Neutrophil (primary cell): ENCODE measurements around the gene PON3.

ENCODE experiments used
- H3K27ac ChIP-seq: fragments of 200-600 bp; sonication (generic); 2 replicates; pipeline ENCODE4 v1.5.1; 2016; ENCODE audit warnings: mild to moderate bottlenecking, moderate library complexity
- H3K27me3 ChIP-seq: fragments of 200-600 bp; sonication (generic); 2 replicates; pipeline ENCODE4 v1.6.0; 2016; ENCODE audit warnings: mild to moderate bottlenecking
- H3K36me3 ChIP-seq: fragments of 200-600 bp; sonication (generic); 2 replicates; pipeline ENCODE4 v1.5.1; 2017
- H3K4me1 ChIP-seq, 2 experiments: fragments of 200-600 bp in 1 of 2; sonication (generic) in 1 of 2; 1 replicate in 1 of 2; 2 replicates in 1 of 2; pipeline versions ENCODE4 v1.5.1 to v1.6.1; 2013 to 2016; ENCODE audit warnings: low read depth in 1 of 2, low read length in 1 of 2, mild to moderate bottlenecking in 1 of 2, moderate library complexity in 1 of 2; ENCODE audit not compliant: control insufficient read depth in 1 of 2, insufficient read depth in 1 of 2
- H3K4me3 ChIP-seq, 2 experiments: fragments of 200-600 bp in 1 of 2; sonication (generic) in 1 of 2; 1 replicate in 1 of 2; 2 replicates in 1 of 2; pipeline ENCODE4 v1.5.1; 2013 to 2016; ENCODE audit warnings: low read depth in 1 of 2, low read length in 1 of 2, mild to moderate bottlenecking in 1 of 2, moderate library complexity in 1 of 2
- H3K9me3 ChIP-seq: fragments of 200-600 bp; sonication (generic); 2 replicates; pipeline ENCODE4 v1.5.1; 2016
- CTCF ChIP-seq: fragments of 200-600 bp; sonication (generic); IDR thresholded peaks from 2 replicates; pipeline ENCODE4 v1.5.1; 2016; ENCODE audit warnings: antibody characterized with exemption

The PON3 gene

GRCh38 chr7:95411036-95411435 is 14.9 kb upstream of the PON3 start:
- Histone ChIP-seq H3K4me3 (no peak overlapping the region), H3K27me3 (no peaks in the 10 kb centered on the region), H3K9me3 (no peaks in the 10 kb centered on the region), H3K4me1 (no peaks in the 10 kb centered on the region), H3K27ac (no peak overlapping the region), H3K36me3 (no peaks in the 10 kb centered on the region)
- TF ChIP-seq CTCF = no peak

- no peaks in the 10 kb centered on the region for H3K27me3 ChIP-seq
- no peak overlapping the region for H3K4me3 ChIP-seq
- no peak for TF ChIP-seq CTCF
- no peaks in the 10 kb centered on the region for H3K36me3 ChIP-seq
- no peaks in the 10 kb centered on the region for H3K4me1 ChIP-seq
- H3K9me3 ChIP-seq = no peaks in the 10 kb centered on the region
- H3K27ac ChIP-seq = no peak overlapping the region
Observed at GRCh38 chr7:95407751-95408150, 11.6 kb upstream of the PON3 start.

GRCh38 chr7:95405800-95406199 is 9.6 kb upstream of the PON3 start:
- Histone ChIP-seq H3K36me3 (no peaks in the 10 kb centered on the region), H3K4me1 (no peaks in the 10 kb centered on the region), H3K27ac (no peak overlapping the region), H3K27me3 (no peaks in the 10 kb centered on the region), H3K9me3 (no peaks in the 10 kb centered on the region), H3K4me3 (no peak overlapping the region)
- TF ChIP-seq CTCF = no peak

- Histone ChIP-seq H3K9me3 (no peaks in the 10 kb centered on the region), H3K4me3 (no peak overlapping the region), H3K4me1 (no peaks in the 10 kb centered on the region), H3K27me3 (no peaks in the 10 kb centered on the region), H3K36me3 (no peaks in the 10 kb centered on the region), H3K27ac (no peak overlapping the region)
- no peak for TF ChIP-seq CTCF
Observed at GRCh38 chr7:95405208-95405607, 9.0 kb upstream of the PON3 start.

- H3K4me1 ChIP-seq = no peaks in the 10 kb centered on the region
- no peak overlapping the region for H3K27ac ChIP-seq
- no peak for TF ChIP-seq CTCF
Observed at GRCh38 chr7:95404316-95404865, 8.2 kb upstream of the PON3 start.

More at GRCh38 chr7:95404316-95404865, 8.2 kb upstream of the PON3 start:
- no peaks in the 10 kb centered on the region for H3K36me3 ChIP-seq
- H3K9me3 ChIP-seq = no peaks in the 10 kb centered on the region
- H3K27me3 ChIP-seq = no peaks in the 10 kb centered on the region
- no peak overlapping the region for H3K4me3 ChIP-seq
